ENCODE results near the gene LAMB4.

DNA sequence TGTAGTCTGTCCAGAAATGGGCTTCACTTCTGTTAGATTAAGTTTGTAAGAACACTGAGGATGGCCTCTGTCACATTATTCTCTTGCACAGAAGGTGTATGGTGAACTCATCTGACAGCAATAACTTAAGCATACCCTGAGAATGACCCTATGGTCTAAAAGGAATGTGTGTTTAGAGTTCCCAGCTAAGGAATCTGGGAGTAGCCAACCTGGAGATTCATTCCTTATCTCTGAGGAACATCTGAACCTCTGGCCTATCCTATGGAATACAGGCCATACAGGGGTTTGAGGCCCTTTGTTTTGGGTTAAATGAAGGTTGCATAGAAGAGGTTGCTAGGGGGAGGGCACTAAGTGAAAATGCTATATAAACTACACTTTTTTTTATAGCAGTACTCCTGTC, 41.4 kb downstream of the LAMB4 start:
- TF ChIP-seq POLR2A (IDR thresholded peaks at IDR 0.05): no peak
- TF ChIP-seq, protein P1, sequence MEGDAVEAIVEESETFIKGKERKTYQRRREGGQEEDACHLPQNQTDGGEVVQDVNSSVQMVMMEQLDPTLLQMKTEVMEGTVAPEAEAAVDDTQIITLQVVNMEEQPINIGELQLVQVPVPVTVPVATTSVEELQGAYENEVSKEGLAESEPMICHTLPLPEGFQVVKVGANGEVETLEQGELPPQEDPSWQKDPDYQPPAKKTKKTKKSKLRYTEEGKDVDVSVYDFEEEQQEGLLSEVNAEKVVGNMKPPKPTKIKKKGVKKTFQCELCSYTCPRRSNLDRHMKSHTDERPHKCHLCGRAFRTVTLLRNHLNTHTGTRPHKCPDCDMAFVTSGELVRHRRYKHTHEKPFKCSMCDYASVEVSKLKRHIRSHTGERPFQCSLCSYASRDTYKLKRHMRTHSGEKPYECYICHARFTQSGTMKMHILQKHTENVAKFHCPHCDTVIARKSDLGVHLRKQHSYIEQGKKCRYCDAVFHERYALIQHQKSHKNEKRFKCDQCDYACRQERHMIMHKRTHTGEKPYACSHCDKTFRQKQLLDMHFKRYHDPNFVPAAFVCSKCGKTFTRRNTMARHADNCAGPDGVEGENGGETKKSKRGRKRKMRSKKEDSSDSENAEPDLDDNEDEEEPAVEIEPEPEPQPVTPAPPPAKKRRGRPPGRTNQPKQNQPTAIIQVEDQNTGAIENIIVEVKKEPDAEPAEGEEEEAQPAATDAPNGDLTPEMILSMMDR (IDR thresholded peaks at IDR 0.05): no peak
